Left forelimb (tissue), 1 donor: Measurements from ENCODE around the gene RNPEP.
"Not testable (repeated sequence)": the region's sequence is repeated elsewhere in the genome, so short reads cannot be mapped to it uniquely, and the experiment has no call there.

Experiments
- DNase-seq: peaks from one replicate; pipeline ENCODE4 v3.0.0-alpha.2; 2018; ENCODE audit warnings: low spot score

The RNPEP gene

GRCh38 chr1:201962382-201962781 lies 20.1 kb upstream of the RNPEP start:
- DNase-seq, result not testable (repeated sequence)

DNA sequence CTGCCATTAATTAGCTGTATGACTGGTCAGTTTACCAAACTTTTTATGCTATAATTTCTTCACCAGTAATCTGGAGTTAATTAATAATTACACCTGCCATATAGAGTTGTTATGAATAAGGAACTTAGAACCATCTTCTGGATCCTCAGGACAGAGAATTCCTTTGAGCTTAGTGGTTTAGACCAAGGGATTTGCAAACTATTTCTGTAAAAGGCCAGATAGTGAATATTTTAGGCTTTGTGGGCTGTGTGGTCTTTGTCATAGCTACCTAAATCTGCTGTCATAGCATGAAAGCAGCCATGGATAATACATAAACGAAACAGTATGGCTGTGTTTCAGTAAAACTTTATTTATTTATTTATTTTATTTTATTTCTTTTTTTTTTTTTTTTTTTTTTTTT lies 18.2 kb upstream of the RNPEP start:
- no peak for DNase-seq

- no peak for DNase-seq
Measured at GRCh38 chr1:201966171-201966570, 16.3 kb upstream of the RNPEP start.

- no peak for DNase-seq
Measured at GRCh38 chr1:201968202-201968925, 14.1 kb upstream of the RNPEP start.

- no peak for DNase-seq
Measured at GRCh38 chr1:201970334-201971159, 11.9 kb upstream of the RNPEP start.

DNA sequence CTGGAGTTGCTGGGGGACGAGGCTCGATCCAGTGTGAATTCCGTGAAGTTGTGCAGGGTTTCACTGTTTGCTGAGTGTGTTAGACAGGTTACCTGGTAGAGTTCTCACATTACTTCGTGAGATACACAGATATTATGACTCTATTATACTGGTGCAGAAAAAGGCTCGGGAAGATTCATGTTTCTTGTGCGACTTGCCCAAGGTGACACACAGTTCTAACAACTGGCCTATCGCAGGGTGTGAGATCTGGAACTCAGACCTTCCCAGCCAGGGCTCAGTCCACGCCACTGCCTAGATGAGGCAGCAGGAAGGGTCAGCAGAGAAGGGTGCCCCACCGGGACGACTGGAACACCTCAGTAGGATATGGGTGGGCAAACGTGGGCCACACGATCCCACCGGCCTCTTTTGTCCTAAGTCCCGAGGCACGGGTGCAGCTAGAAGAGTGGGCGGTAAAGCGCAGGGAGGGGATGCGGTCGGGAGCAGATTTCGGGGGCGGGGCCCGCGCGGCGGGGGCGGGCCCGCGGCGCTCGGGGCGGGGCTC lies 296 bp upstream of the RNPEP start:
- peak; percentile 87 for DNase-seq

DNA sequence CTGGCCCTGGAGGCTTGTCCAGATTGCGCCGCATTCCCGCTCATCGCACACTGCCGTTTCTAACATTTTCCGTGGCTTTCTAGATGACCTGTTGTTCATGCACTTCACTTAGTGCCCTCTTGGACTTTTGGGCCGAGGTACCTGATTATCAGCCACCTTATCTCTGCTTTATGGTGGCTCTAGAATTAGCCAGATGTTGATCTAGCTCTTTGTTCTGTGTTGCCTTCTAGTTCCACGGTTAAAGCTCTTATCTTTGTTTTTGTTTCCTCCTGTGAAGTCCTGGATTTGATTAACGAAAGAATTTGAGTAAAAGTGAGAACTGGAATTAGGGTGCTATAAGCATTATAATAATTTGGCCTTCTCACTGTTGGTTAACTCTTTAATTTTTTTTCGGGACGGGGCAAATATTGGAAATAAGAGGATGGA lies 945 bp downstream of the RNPEP start:
- no peak for DNase-seq

GRCh38 chr1:201984446-201984845 lies 2.0 kb downstream of the RNPEP start:
- no peak for DNase-seq

DNA sequence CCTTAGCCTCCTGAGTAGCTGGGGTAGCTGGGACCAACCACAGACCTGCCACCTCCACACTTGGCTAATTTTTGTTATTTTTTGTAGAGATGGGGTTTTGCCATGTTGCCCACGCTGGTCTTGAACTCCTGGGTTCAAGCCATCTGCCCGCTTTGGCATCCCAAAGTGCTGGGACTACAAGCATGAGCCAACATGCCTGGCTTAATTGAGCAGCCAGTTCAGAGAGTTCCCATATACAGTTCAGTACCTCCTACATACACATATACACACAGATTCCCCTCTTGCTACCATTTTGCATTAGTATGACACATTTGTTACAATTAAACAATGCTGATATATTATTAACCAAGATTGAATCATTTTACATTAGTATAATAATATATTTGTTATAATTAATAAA lies 2.9 kb downstream of the RNPEP start:
- no peak for DNase-seq

- DNase-seq, result no peak
Measured at GRCh38 chr1:201988601-201989000, 6.2 kb downstream of the RNPEP start.

DNA sequence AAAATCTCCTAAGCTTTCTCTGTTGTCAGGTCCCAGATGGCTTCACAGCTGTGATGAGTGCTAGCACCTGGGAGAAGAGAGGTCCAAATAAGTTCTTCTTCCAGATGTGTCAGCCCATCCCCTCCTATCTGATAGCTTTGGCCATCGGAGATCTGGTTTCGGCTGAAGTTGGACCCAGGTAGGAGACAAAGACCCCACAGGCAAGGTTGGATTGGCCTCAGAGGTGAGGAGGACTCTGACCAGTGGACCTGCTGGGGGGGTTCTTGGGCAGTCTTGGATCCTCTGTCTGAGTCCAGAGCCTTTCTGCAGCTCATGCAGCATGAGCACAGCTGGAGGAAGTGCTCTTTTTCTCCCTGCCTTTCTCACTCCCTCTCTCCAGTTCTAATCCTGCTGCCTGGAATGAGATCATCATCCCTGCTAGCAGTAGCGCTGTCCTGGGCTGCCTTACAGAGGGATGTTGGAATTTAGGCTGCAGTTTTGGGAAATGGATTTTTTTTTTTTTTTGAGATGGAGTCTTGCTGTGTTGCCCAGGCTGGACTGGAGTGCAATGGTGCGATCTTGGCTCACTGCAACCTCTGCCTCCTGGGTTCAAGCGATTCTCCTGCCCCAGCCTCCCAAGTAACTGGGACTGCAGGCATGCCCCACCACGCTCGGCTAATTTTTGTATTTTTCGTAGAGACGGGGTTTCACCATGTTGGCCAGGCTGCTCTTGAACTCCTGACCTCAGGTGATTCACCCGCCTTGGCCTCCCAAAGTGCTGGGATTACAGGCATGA lies 7.1 kb downstream of the RNPEP start:
- DNase-seq, result no peak

DNA sequence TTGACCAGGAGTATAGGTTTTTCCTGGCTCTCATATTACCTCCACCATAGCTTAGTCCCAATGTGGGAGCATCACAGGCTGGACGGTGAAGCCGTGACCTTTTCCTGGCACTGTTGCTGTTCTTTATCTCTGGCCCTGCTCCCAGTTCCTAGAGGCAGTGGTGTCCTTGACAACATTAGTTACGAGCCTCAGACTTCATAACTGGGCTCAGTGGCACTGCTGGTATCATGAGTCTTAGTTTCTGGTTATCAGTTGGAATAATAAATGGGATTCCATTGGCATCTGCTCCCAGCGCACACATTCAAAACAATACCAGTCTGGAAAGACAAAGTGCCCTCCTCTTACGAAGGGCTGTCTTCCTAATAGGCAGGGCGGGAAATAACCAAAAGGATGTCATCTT lies 8.0 kb downstream of the RNPEP start:
- DNase-seq, result no peak

- no peak for DNase-seq
Measured at GRCh38 chr1:201999625-202000238, 17.3 kb downstream of the RNPEP start.

DNA sequence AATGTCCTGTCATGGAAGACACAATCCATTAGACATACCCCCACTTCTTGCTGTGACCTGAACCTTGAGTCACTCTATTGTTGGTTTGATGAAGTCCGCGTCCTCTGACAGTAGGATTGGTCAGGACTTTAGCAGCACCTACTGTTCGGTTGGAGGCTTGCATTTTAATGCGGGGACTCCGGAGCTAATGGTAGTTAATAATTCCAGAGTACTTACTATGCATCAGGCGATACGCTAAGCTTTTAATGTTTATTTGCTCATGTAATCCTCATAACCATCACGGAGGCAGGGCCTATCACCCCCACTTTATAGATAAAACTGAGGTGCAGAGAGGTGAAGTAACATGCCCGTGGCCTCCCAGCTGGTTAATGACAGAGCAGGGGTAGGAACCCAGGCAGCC lies 20.1 kb downstream of the RNPEP start:
- DNase-seq, result no peak

DNA sequence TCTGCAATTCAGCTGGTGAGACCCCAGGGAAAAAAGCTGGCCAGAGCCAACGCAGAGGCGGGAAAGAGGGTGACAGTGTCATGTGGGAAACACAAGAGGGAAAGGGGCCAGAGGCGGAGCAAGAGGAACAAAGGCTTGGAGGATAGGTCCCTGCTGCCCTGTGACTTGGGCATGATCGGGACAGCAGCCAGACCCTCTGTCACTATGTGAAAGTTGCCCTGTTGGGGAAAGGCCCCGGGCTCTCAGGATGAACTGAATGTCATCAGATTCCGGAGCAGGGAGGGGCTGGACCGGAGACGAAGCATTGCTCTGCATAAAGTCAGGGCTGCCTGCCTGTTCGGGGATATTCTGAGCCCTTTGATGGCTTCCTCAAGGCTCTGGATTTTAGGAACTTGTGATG lies 22.3 kb downstream of the RNPEP start:
- DNase-seq, result no peak

- DNase-seq, result no peak
Measured at GRCh38 chr1:202005958-202006357, 23.5 kb downstream of the RNPEP start.

DNA sequence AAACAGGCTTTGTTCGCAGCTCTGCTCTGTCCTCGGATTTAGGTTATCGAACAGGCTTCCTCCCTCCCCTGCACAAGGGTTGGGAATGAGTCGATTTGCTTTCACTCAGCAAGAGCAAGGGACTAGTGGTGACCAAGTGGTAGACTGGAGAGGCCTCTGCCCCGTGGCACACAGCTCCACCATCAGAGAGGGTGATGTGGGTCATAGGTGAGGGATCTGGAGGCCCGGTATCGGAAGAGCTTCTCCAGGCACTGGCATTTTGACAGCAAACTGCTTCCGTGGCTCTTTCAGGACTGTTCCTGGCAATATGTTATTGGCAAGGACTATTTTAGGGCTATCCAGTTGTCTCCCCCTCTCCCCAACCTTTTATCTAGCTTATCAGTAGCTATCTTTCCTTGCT lies 24.9 kb downstream of the RNPEP start:
- DNase-seq, result no peak

GRCh38 chr1:202007805-202008489 lies 25.5 kb downstream of the RNPEP start:
- no peak for DNase-seq

- DNase-seq, result peak; percentile 79
Measured at GRCh38 chr1:202009326-202010179, 27.1 kb downstream of the RNPEP start.
